ENCODE data around the gene CMTR1. TPM values are rescaled to one million over a fixed set of nuclear protein-coding genes. Genes with fewer than 3 reads are reported as not detected.

The CMTR1 gene
- total RNA-seq, 2 donors from 2014 or later, result 26.1 to 34.7 TPM

- Histone ChIP-seq H3K27ac (no peak overlapping the region), H3K9me3 (no peaks in the 10 kb centered on the region), H3K27me3 (replicated peaks; ENCODE audit: insufficient read depth) (no peaks in the 10 kb centered on the region), H3K4me3 (no peak overlapping the region), H3K36me3 (peaks cover 73% of the 10 kb centered on the region), H3K4me1 (ENCODE audit: control insufficient read depth in 1 of 2, low read depth in 2 of 2) (no peaks in the 10 kb centered on the region)
- no peak for TF ChIP-seq CTCF (IDR thresholded peaks at IDR 0.05)
- ATAC-seq (ENCODE audit: insufficient number of reproducible peaks, low FRiP score, low read depth), result no peak
- DNase-seq (ENCODE audit: low spot score), result no peak
These were observed 17.0 kb downstream of the CMTR1 start for GRCh38 chr6:37449984-37450383.

GRCh38 chr6:37451441-37452193 lies 18.6 kb downstream of the CMTR1 start:
- H3K27me3 ChIP-seq (replicated peaks; ENCODE audit: insufficient read depth), result no peaks in the 10 kb centered on the region
- H3K4me1 ChIP-seq (ENCODE audit: control insufficient read depth in 1 of 2, low read depth in 2 of 2), result peaks cover 0 to 7% of the 10 kb centered on the region in 2 donors
- ATAC-seq (ENCODE audit: insufficient number of reproducible peaks, low FRiP score, low read depth) (no peak), DNase-seq (ENCODE audit: low spot score) (no peak)
- peaks cover 64% of the 10 kb centered on the region for H3K36me3 ChIP-seq
- TF ChIP-seq CTCF (IDR thresholded peaks at IDR 0.05), result no peak
- H3K27ac ChIP-seq, result no peak overlapping the region
- no peak overlapping the region for H3K4me3 ChIP-seq
- H3K9me3 ChIP-seq, result no peaks in the 10 kb centered on the region

GRCh38 chr6:37452522-37452921 lies 19.5 kb downstream of the CMTR1 start:
- DNase-seq (ENCODE audit: low spot score) (no peak), ATAC-seq (ENCODE audit: insufficient number of reproducible peaks, low FRiP score, low read depth) (no peak)
- Histone ChIP-seq H3K36me3 (peaks cover 55% of the 10 kb centered on the region), H3K4me3 (no peak overlapping the region), H3K27me3 (replicated peaks; ENCODE audit: insufficient read depth) (no peaks in the 10 kb centered on the region), H3K9me3 (no peaks in the 10 kb centered on the region), H3K4me1 (ENCODE audit: control insufficient read depth in 1 of 2, low read depth in 2 of 2) (peaks cover 0 to 13% of the 10 kb centered on the region in 2 donors), H3K27ac (no peak overlapping the region)
- TF ChIP-seq CTCF (IDR thresholded peaks at IDR 0.05), result no peak

- TF ChIP-seq CTCF (IDR thresholded peaks at IDR 0.05), result no peak
- DNase-seq (ENCODE audit: low spot score) (no peak), ATAC-seq (ENCODE audit: insufficient number of reproducible peaks, low FRiP score, low read depth) (no peak)
- Histone ChIP-seq H3K27ac (no peak overlapping the region), H3K36me3 (peaks cover 54% of the 10 kb centered on the region), H3K4me1 (ENCODE audit: control insufficient read depth in 1 of 2, low read depth in 2 of 2) (peaks cover 0 to 13% of the 10 kb centered on the region in 2 donors), H3K4me3 (no peak overlapping the region), H3K9me3 (no peaks in the 10 kb centered on the region), H3K27me3 (replicated peaks; ENCODE audit: insufficient read depth) (no peaks in the 10 kb centered on the region)
These were observed 21.6 kb downstream of the CMTR1 start for GRCh38 chr6:37454420-37455140.

GRCh38 chr6:37456126-37456525 lies 23.1 kb downstream of the CMTR1 start:
- no peak for DNase-seq (ENCODE audit: low spot score)
- Histone ChIP-seq H3K4me1 (ENCODE audit: control insufficient read depth in 1 of 2, low read depth in 2 of 2) (peaks cover 0 to 13% of the 10 kb centered on the region in 2 donors), H3K9me3 (no peaks in the 10 kb centered on the region), H3K36me3 (peaks cover 54% of the 10 kb centered on the region), H3K4me3 (no peak overlapping the region), H3K27ac (no peak overlapping the region), H3K27me3 (replicated peaks; ENCODE audit: insufficient read depth) (no peaks in the 10 kb centered on the region)
- no peak for ATAC-seq (ENCODE audit: insufficient number of reproducible peaks, low FRiP score, low read depth)
- no peak for TF ChIP-seq CTCF (IDR thresholded peaks at IDR 0.05)

Data from thoracic aorta (tissue), 2 donors.